SK-N-SH (cell line): ENCODE results near the gene RNF126. TPM values are rescaled to one million over a fixed set of nuclear protein-coding genes. Genes with fewer than 3 reads are reported as not detected.
"Not testable (repeated sequence)": the region's sequence is repeated elsewhere in the genome, so short reads cannot be mapped to it uniquely, and the experiment has no call there.

Source experiments
- CTCF ChIA-PET: fragments of 300-600, 350-600 bp; formaldehyde crosslinking; extraction: SDS; loops from one replicate; lab custom pipeline; 2021; lab: Yijun Ruan, JAX
- POLR2A ChIA-PET: fragments of 350-600 bp; sonication (Branson Sonifier 250); formaldehyde crosslinking; extraction: SDS; loops from one replicate; lab custom pipeline; 2020; ENCODE audit warnings: antibody characterized with exemption, inconsistent platforms; lab: Yijun Ruan, JAX
- DNase-seq: peaks from one replicate; pipeline ENCODE4 v3.0.0; 2012
- H2AFZ ChIP-seq: fragments of 200-600 bp; sonication (generic); 2 replicates; pipeline ENCODE4 v1.8.1; 2016; ENCODE audit warnings: antibody characterized with exemption, mild to moderate bottlenecking, low read depth
- H3F3A ChIP-seq: fragments of 200-600 bp; sonication (generic); replicated peaks from 2 replicates; pipeline ENCODE3; 2016; ENCODE audit warnings: antibody characterized with exemption, mild to moderate bottlenecking; ENCODE audit not compliant: insufficient read depth
- H3K27ac ChIP-seq, 2 experiments: fragments of 200-500 bp in 1 of 2; fragments of 200-600 bp in 1 of 2; sonication (Bioruptor generic) in 1 of 2; sonication (generic), shearing (Covaris generic) in 1 of 2; 2 replicates each; pipeline versions ENCODE4 v1.5.1 to v1.6.1; 2014 to 2016; ENCODE audit warnings: low read depth in 2 of 2, inconsistent platforms in 1 of 2, low read length in 1 of 2, mild to moderate bottlenecking in 1 of 2, mixed read lengths in 1 of 2
- H3K27me3 ChIP-seq: fragments of 200-600 bp; sonication (generic), shearing (Covaris generic); 2 replicates; pipeline ENCODE4 v1.6.1; 2016; ENCODE audit warnings: mixed run types; ENCODE audit not compliant: insufficient read depth
- H3K36me3 ChIP-seq, 2 experiments: fragments of 200-500 bp in 1 of 2; fragments of 200-600 bp in 1 of 2; sonication (Bioruptor generic) in 1 of 2; sonication (generic) in 1 of 2; replicated peaks in 1 of 2; 2 replicates each; pipeline versions ENCODE3 to v1.5.1; 2014 to 2016; ENCODE audit warnings: low read length in 1 of 2, mild to moderate bottlenecking in 1 of 2; ENCODE audit not compliant: insufficient read depth in 2 of 2, control insufficient read depth in 1 of 2
- H3K4me1 ChIP-seq, 2 experiments: fragments of 200-500 bp in 1 of 2; fragments of 200-600 bp in 1 of 2; sonication (Bioruptor generic) in 1 of 2; sonication (generic), shearing (Covaris generic) in 1 of 2; 2 replicates each; pipeline versions ENCODE4 v1.5.1 to v1.6.1; 2014 to 2016; ENCODE audit warnings: low read depth in 1 of 2, low read length in 1 of 2, mixed run types in 1 of 2; ENCODE audit not compliant: insufficient read depth in 2 of 2, control insufficient read depth in 1 of 2
- H3K4me2 ChIP-seq: fragments of 200-600 bp; sonication (generic), shearing (Covaris generic); 2 replicates; pipeline ENCODE4 v1.6.1; 2017; ENCODE audit warnings: mixed run types
- H3K4me3 ChIP-seq, 2 experiments: fragments of 200-500 bp in 1 of 2; fragments of 200-600 bp in 1 of 2; sonication (Bioruptor generic) in 1 of 2; sonication (generic), shearing (Covaris generic) in 1 of 2; 2 replicates each; pipeline versions ENCODE4 v1.5.1 to v1.8.1; 2014 to 2016; ENCODE audit warnings: low read depth in 2 of 2, inconsistent platforms in 1 of 2, low read length in 1 of 2, mild to moderate bottlenecking in 1 of 2, mixed read lengths in 1 of 2, moderate library complexity in 1 of 2
- H3K79me2 ChIP-seq: fragments of 200-600 bp; sonication (generic); 2 replicates; pipeline ENCODE4 v1.8.1; 2017; ENCODE audit warnings: mild to moderate bottlenecking; ENCODE audit not compliant: insufficient read depth
- H3K9ac ChIP-seq: fragments of 200-600 bp; sonication (generic); 2 replicates; pipeline ENCODE4 v1.6.1; 2017; ENCODE audit warnings: mixed run types
- H3K9me2 ChIP-seq: fragments of 200-600 bp; sonication (generic); 2 replicates; pipeline ENCODE4 v1.6.1; 2017; ENCODE audit warnings: mixed run types
- H3K9me3 ChIP-seq: fragments of 200-600 bp; sonication (generic); 2 replicates; pipeline ENCODE4 v1.6.1; 2017; ENCODE audit warnings: mixed run types, mild to moderate bottlenecking, moderate library complexity
- H4K20me1 ChIP-seq: fragments of 200-600 bp; sonication (generic); 2 replicates; pipeline ENCODE4 v1.6.1; 2017; ENCODE audit warnings: mild to moderate bottlenecking, mixed run types; ENCODE audit not compliant: insufficient read depth
- EZH2phosphoT487 ChIP-seq: fragments of 200-600 bp; sonication (generic); IDR thresholded peaks from 2 replicates; pipeline ENCODE4 v1.6.1; 2017; ENCODE audit warnings: low read depth, mixed run types, mild to moderate bottlenecking, antibody characterized with exemption, moderate library complexity, borderline replicate concordance
- GABPA ChIP-seq: IDR thresholded peaks from 2 replicates; pipeline ENCODE4 v1.4.0; 2012; ENCODE audit warnings: low read depth, mild to moderate bottlenecking
- GATA2 ChIP-seq: sonication (generic); formaldehyde crosslinking; IDR thresholded peaks from 2 replicates; pipeline ENCODE4 v1.5.0; 2020; ENCODE audit warnings: mild to moderate bottlenecking, missing genetic modification reagents
- NFIC ChIP-seq: IDR thresholded peaks from 2 replicates; pipeline ENCODE4 v1.4.0; 2012; ENCODE audit warnings: borderline replicate concordance
- POLR2AphosphoS5 ChIP-seq: IDR thresholded peaks from 2 replicates; pipeline ENCODE4 v1.6.1; 2012; ENCODE audit warnings: low read depth, low read length
- RAD21 ChIP-seq: IDR thresholded peaks from 2 replicates; pipeline ENCODE4 v1.6.1; 2012; ENCODE audit warnings: mild to moderate bottlenecking, low read length
- SMC3 ChIP-seq: IDR thresholded peaks from 2 replicates; pipeline ENCODE4 v1.6.1; 2012; ENCODE audit warnings: low read depth, low read length, improper control_type of control experiment
- TAF1 ChIP-seq: IDR thresholded peaks from 2 replicates; pipeline ENCODE4 v1.6.1; 2012; ENCODE audit warnings: low read depth, mild to moderate bottlenecking, low read length, moderate library complexity, borderline replicate concordance
- WGBS: methylation state at CpG from one replicate; pipeline ENCODE4 v1.1.6; 2017; ENCODE audit warnings: low lambda C conversion rate; 5-methylcytosine and 5-hydroxymethylcytosine counted together
- polyA plus RNA-seq, 3 experiments: library from polyadenylated mRNA; depleted of rRNA; stranded (reverse); fragments of >200 nt; gene quantifications; 2 replicates each; pipeline ENCODE4 v1.2.3, GENCODE V29; 2012
- TF ChIP-seq, protein P1 (sequence below): IDR thresholded peaks from 2 replicates; pipeline ENCODE4 v1.4.0; 2012; ENCODE audit warnings: low read depth, borderline replicate concordance
- TF ChIP-seq, protein P2 (sequence below): fragments of 150-350 bp; IDR thresholded peaks from 2 replicates; pipeline ENCODE4 v1.6.1; 2017; ENCODE audit warnings: antibody characterized with exemption, low read length, low read depth, borderline replicate concordance
- TF ChIP-seq, protein P3 (sequence below): fragments of 200-600 bp; sonication (generic); IDR thresholded peaks from 2 replicates; pipeline ENCODE4 v1.6.1; 2017; ENCODE audit warnings: antibody characterized with exemption, mild to moderate bottlenecking, moderate library complexity

RNF126 gene
- polyA plus RNA-seq, 1 of the 3 experiments (the other 2 are of a cell fraction) = 12.9 TPM

DNA sequence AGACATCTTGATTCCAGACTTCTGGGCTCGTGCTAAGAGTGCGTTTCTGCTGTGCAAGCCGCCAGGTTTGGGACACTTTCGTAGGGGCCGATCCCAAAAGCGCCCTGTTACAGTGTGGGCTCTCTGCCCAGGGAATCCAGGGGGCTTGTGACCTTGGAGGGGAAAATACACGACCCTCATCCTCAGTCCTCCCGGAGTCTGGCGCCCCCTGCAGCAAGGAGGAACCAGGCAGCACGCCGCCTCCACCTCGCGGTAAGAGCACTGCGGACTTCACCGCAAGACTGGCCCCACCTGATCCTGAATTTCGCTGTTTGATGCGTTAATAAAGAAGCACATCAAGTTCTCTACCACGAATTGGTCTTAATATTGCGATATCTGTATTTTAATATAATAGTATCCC lies 34.8 kb downstream of the RNF126 start:
- no peak overlapping the region; a peak in 1 of 4 replicates for H3K4me3 ChIP-seq
- ChIA-PET CTCF (interaction anchor here (0.7 to 3.8 kb wide), 11 partner anchors 11 to 486 kb away, joined by 3 to 24 read pairs (median 4); no protein-coding TSS in a partner anchor), POLR2A (no interaction called here)
- H3K4me2 ChIP-seq = no peak overlapping the region
- no peaks in the 10 kb centered on the region for H3K9me3 ChIP-seq
- 91% methylated on average over 10 of the region's 19 CpGs for WGBS
- no peaks in the 10 kb centered on the region for H3F3A ChIP-seq
- no peaks in the 10 kb centered on the region for H3K27me3 ChIP-seq
- H3K9me2 ChIP-seq = no peaks in the 10 kb centered on the region
- no peak overlapping the region for H3K27ac ChIP-seq
- 0 out of 2 replicates have a peak, but pooled peaks cover 7% of the 10 kb centered on the region for H4K20me1 ChIP-seq
- peak; percentile 76 for DNase-seq
- TF ChIP-seq, protein P1, sequence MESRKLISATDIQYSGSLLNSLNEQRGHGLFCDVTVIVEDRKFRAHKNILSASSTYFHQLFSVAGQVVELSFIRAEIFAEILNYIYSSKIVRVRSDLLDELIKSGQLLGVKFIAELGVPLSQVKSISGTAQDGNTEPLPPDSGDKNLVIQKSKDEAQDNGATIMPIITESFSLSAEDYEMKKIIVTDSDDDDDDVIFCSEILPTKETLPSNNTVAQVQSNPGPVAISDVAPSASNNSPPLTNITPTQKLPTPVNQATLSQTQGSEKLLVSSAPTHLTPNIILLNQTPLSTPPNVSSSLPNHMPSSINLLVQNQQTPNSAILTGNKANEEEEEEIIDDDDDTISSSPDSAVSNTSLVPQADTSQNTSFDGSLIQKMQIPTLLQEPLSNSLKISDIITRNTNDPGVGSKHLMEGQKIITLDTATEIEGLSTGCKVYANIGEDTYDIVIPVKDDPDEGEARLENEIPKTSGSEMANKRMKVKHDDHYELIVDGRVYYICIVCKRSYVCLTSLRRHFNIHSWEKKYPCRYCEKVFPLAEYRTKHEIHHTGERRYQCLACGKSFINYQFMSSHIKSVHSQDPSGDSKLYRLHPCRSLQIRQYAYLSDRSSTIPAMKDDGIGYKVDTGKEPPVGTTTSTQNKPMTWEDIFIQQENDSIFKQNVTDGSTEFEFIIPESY = 0 out of 2 replicates have a peak, but pooled peaks have one; percentile 34
- TF ChIP-seq RAD21 (peak; percentile 39), NFIC (no peak), EZH2phosphoT487 (no peak), POLR2AphosphoS5 (no peak), GATA2 (no peak), TAF1 (no peak), SMC3 (peak; percentile 22; the same call in 1 of the 2 replicates), GABPA (no peak)
- TF ChIP-seq, protein P2, sequence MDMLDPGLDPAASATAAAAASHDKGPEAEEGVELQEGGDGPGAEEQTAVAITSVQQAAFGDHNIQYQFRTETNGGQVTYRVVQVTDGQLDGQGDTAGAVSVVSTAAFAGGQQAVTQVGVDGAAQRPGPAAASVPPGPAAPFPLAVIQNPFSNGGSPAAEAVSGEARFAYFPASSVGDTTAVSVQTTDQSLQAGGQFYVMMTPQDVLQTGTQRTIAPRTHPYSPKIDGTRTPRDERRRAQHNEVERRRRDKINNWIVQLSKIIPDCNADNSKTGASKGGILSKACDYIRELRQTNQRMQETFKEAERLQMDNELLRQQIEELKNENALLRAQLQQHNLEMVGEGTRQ = no peak
- TF ChIP-seq, protein P3, sequence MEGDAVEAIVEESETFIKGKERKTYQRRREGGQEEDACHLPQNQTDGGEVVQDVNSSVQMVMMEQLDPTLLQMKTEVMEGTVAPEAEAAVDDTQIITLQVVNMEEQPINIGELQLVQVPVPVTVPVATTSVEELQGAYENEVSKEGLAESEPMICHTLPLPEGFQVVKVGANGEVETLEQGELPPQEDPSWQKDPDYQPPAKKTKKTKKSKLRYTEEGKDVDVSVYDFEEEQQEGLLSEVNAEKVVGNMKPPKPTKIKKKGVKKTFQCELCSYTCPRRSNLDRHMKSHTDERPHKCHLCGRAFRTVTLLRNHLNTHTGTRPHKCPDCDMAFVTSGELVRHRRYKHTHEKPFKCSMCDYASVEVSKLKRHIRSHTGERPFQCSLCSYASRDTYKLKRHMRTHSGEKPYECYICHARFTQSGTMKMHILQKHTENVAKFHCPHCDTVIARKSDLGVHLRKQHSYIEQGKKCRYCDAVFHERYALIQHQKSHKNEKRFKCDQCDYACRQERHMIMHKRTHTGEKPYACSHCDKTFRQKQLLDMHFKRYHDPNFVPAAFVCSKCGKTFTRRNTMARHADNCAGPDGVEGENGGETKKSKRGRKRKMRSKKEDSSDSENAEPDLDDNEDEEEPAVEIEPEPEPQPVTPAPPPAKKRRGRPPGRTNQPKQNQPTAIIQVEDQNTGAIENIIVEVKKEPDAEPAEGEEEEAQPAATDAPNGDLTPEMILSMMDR = peak; percentile 54
- peaks cover 0 to 16% of the 10 kb centered on the region in 2 experiments; a peak in 1 of 4 replicates for H3K4me1 ChIP-seq
- H3K79me2 ChIP-seq = peaks cover 28% of the 10 kb centered on the region; the same call in 1 of the 2 replicates
- H3K9ac ChIP-seq = no peak overlapping the region
- H2AFZ ChIP-seq = no peak overlapping the region
- peaks cover 7 to 8% of the 10 kb centered on the region in 2 experiments for H3K36me3 ChIP-seq

DNA sequence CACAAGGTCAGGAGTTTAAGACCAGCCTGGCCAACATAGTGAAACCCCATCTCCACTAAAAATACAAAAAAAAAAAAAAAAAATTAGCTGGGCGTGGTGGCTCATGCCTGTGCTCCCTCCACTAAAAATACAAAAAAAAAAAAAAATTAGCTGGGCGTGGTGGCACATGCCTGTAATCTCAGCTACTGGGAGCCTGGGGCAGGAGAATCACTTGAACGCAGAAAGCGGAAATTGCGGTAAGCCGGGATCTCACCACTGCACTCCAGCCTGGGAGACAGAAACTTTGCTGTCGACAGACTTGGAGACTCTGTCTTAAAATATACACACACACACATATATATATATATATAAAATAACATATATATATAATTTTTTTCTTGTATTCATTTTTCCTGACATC lies 36.4 kb downstream of the RNF126 start:
- H3K9ac ChIP-seq, H2AFZ ChIP-seq, H3K9me3 ChIP-seq, H3K27me3 ChIP-seq, H3F3A ChIP-seq, H4K20me1 ChIP-seq, H3K27ac ChIP-seq, H3K9me2 ChIP-seq, POLR2A ChIA-PET, H3K4me3 ChIP-seq, DNase-seq, H3K4me2 ChIP-seq: not testable (repeated sequence)
- H3K4me1 ChIP-seq = peaks cover 0 to 13% of the 10 kb centered on the region in 2 experiments; a peak in 1 of 4 replicates
- H3K79me2 ChIP-seq = peaks cover 17% of the 10 kb centered on the region; the same call in 1 of the 2 replicates
- peaks cover 8 to 17% of the 10 kb centered on the region in 2 experiments for H3K36me3 ChIP-seq
- 99% methylated on average over 7 of the region's 7 CpGs for WGBS
- CTCF ChIA-PET = interaction anchor here (1.5 to 2.2 kb wide), 2 partner anchors 20 to 61 kb away, joined by 3 to 10 read pairs; no protein-coding TSS in a partner anchor
